Measurements from ENCODE around the gene HOXC11.

The HOXC11 gene

GRCh38 chr12:53952871-53953734, 19.8 kb upstream of the HOXC11 start:
- WGBS (ENCODE audit: insufficient coverage, insufficient read length): no CpG with 5 or more reads among the region's 38 CpGs
- H3K4me3 ChIP-seq (ENCODE audit: low read length): no peak overlapping the region
- peaks cover 2% of the 10 kb centered on the region; the same call in 1 of the 2 replicates for H3K4me1 ChIP-seq (ENCODE audit: control insufficient read depth, insufficient read depth, low read length)
- H3K36me3 ChIP-seq (ENCODE audit: control insufficient read depth, insufficient read depth, low read length): no peaks in the 10 kb centered on the region
- DNase-seq (ENCODE audit: low read depth, low spot score): no peak
- no peaks in the 10 kb centered on the region for H3K9me3 ChIP-seq (ENCODE audit: control insufficient read depth, insufficient read depth, low read length)
- H3K27ac ChIP-seq (ENCODE audit: low read length): no peak overlapping the region
- peaks cover 98% of the 10 kb centered on the region for H3K27me3 ChIP-seq (ENCODE audit: control insufficient read depth, insufficient read depth, low read length)

- H3K4me3 ChIP-seq (ENCODE audit: low read length): no peak overlapping the region
- peaks cover 2% of the 10 kb centered on the region; the same call in 1 of the 2 replicates for H3K4me1 ChIP-seq (ENCODE audit: control insufficient read depth, insufficient read depth, low read length)
- peaks cover 97% of the 10 kb centered on the region for H3K27me3 ChIP-seq (ENCODE audit: control insufficient read depth, insufficient read depth, low read length)
- H3K36me3 ChIP-seq (ENCODE audit: control insufficient read depth, insufficient read depth, low read length): no peaks in the 10 kb centered on the region
- H3K9me3 ChIP-seq (ENCODE audit: control insufficient read depth, insufficient read depth, low read length): no peaks in the 10 kb centered on the region
- no CpG with 5 or more reads among the region's 19 CpGs for WGBS (ENCODE audit: insufficient coverage, insufficient read length)
- no peak for DNase-seq (ENCODE audit: low read depth, low spot score)
- H3K27ac ChIP-seq (ENCODE audit: low read length): no peak overlapping the region
Observed at GRCh38 chr12:53953831-53954693, 18.9 kb upstream of the HOXC11 start.

GRCh38 chr12:53954694-53955035, 18.3 kb upstream of the HOXC11 start, which contains the start of gene HOXC12:
Gene HOXC12 (plus strand): TSS chr12:53954903. CDS start chr12:53954930, 27 bp downstream.
- peaks cover 97% of the 10 kb centered on the region for H3K27me3 ChIP-seq (ENCODE audit: control insufficient read depth, insufficient read depth, low read length)
- H3K9me3 ChIP-seq (ENCODE audit: control insufficient read depth, insufficient read depth, low read length): no peaks in the 10 kb centered on the region
- H3K27ac ChIP-seq (ENCODE audit: low read length): no peak within 1 kb of the TSS
- H3K4me3 ChIP-seq (ENCODE audit: low read length): no peak within 1 kb of the TSS
- DNase-seq (ENCODE audit: low read depth, low spot score): no peak
- peaks cover 2% of the 10 kb centered on the region; the same call in 1 of the 2 replicates for H3K4me1 ChIP-seq (ENCODE audit: control insufficient read depth, insufficient read depth, low read length)
- no peaks in the 10 kb centered on the region for H3K36me3 ChIP-seq (ENCODE audit: control insufficient read depth, insufficient read depth, low read length)
- WGBS (ENCODE audit: insufficient coverage, insufficient read length): no CpG with 5 or more reads among the region's 20 CpGs

- no peak overlapping the region for H3K27ac ChIP-seq (ENCODE audit: low read length)
- DNase-seq (ENCODE audit: low read depth, low spot score): no peak
Observed at GRCh38 chr12:53955036-53955775, 17.7 kb upstream of the HOXC11 start.

GRCh38 chr12:53955776-53956250, 17.1 kb upstream of the HOXC11 start:
- Histone ChIP-seq H3K27ac (ENCODE audit: low read length) (no peak overlapping the region), H3K4me1 (ENCODE audit: control insufficient read depth, insufficient read depth, low read length) (peaks cover 2% of the 10 kb centered on the region; the same call in 1 of the 2 replicates), H3K9me3 (ENCODE audit: control insufficient read depth, insufficient read depth, low read length) (no peaks in the 10 kb centered on the region), H3K27me3 (ENCODE audit: control insufficient read depth, insufficient read depth, low read length) (peaks cover 97% of the 10 kb centered on the region), H3K36me3 (ENCODE audit: control insufficient read depth, insufficient read depth, low read length) (no peaks in the 10 kb centered on the region), H3K4me3 (ENCODE audit: low read length) (no peak overlapping the region)
- no peak for DNase-seq (ENCODE audit: low read depth, low spot score)
- 100% methylated on average over 2 of the region's 10 CpGs for WGBS (ENCODE audit: insufficient coverage, insufficient read length)

More at GRCh38 chr12:53955036-53955775, 17.7 kb upstream of the HOXC11 start:
- no peak overlapping the region for H3K4me3 ChIP-seq (ENCODE audit: low read length)
- WGBS (ENCODE audit: insufficient coverage, insufficient read length): no CpG with 5 or more reads among the region's 86 CpGs
- H3K27me3 ChIP-seq (ENCODE audit: control insufficient read depth, insufficient read depth, low read length): peaks cover 97% of the 10 kb centered on the region
- no peaks in the 10 kb centered on the region for H3K9me3 ChIP-seq (ENCODE audit: control insufficient read depth, insufficient read depth, low read length)
- peaks cover 2% of the 10 kb centered on the region; the same call in 1 of the 2 replicates for H3K4me1 ChIP-seq (ENCODE audit: control insufficient read depth, insufficient read depth, low read length)
- no peaks in the 10 kb centered on the region for H3K36me3 ChIP-seq (ENCODE audit: control insufficient read depth, insufficient read depth, low read length)

- Histone ChIP-seq H3K36me3 (ENCODE audit: control insufficient read depth, insufficient read depth, low read length) (no peaks in the 10 kb centered on the region), H3K27me3 (ENCODE audit: control insufficient read depth, insufficient read depth, low read length) (peaks cover 97% of the 10 kb centered on the region), H3K27ac (ENCODE audit: low read length) (no peak overlapping the region), H3K9me3 (ENCODE audit: control insufficient read depth, insufficient read depth, low read length) (no peaks in the 10 kb centered on the region), H3K4me3 (ENCODE audit: low read length) (no peak overlapping the region), H3K4me1 (ENCODE audit: control insufficient read depth, insufficient read depth, low read length) (peaks cover 5% of the 10 kb centered on the region; the same call in 1 of the 2 replicates)
- no peak for DNase-seq (ENCODE audit: low read depth, low spot score)
- no CpG with 5 or more reads among the region's 25 CpGs for WGBS (ENCODE audit: insufficient coverage, insufficient read length)
Observed at GRCh38 chr12:53956251-53956887, 16.6 kb upstream of the HOXC11 start.

- Histone ChIP-seq H3K9me3 (ENCODE audit: control insufficient read depth, insufficient read depth, low read length) (no peaks in the 10 kb centered on the region), H3K4me1 (ENCODE audit: control insufficient read depth, insufficient read depth, low read length) (peaks cover 7% of the 10 kb centered on the region; the same call in 1 of the 2 replicates), H3K27me3 (ENCODE audit: control insufficient read depth, insufficient read depth, low read length) (peaks cover 97% of the 10 kb centered on the region), H3K4me3 (ENCODE audit: low read length) (no peak overlapping the region), H3K27ac (ENCODE audit: low read length) (no peak overlapping the region), H3K36me3 (ENCODE audit: control insufficient read depth, insufficient read depth, low read length) (no peaks in the 10 kb centered on the region)
- WGBS (ENCODE audit: insufficient coverage, insufficient read length): no CpG with 5 or more reads among the region's 11 CpGs
- DNase-seq (ENCODE audit: low read depth, low spot score): no peak
Observed at GRCh38 chr12:53956914-53957536, 15.9 kb upstream of the HOXC11 start.

GRCh38 chr12:53958128-53958527, 14.8 kb upstream of the HOXC11 start:
- Histone ChIP-seq H3K27me3 (ENCODE audit: control insufficient read depth, insufficient read depth, low read length) (peaks cover 97% of the 10 kb centered on the region), H3K4me1 (ENCODE audit: control insufficient read depth, insufficient read depth, low read length) (peaks cover 7% of the 10 kb centered on the region; the same call in 1 of the 2 replicates), H3K9me3 (ENCODE audit: control insufficient read depth, insufficient read depth, low read length) (no peaks in the 10 kb centered on the region), H3K27ac (ENCODE audit: low read length) (no peak overlapping the region), H3K36me3 (ENCODE audit: control insufficient read depth, insufficient read depth, low read length) (no peaks in the 10 kb centered on the region), H3K4me3 (ENCODE audit: low read length) (no peak overlapping the region)
- no CpG with 5 or more reads among the region's 3 CpGs for WGBS (ENCODE audit: insufficient coverage, insufficient read length)
- DNase-seq (ENCODE audit: low read depth, low spot score): no peak

GRCh38 chr12:53959314-53959713, 13.6 kb upstream of the HOXC11 start:
- no CpG with 5 or more reads among the region's 4 CpGs for WGBS (ENCODE audit: insufficient coverage, insufficient read length)
- H3K27me3 ChIP-seq (ENCODE audit: control insufficient read depth, insufficient read depth, low read length): peaks cover 98% of the 10 kb centered on the region
- H3K9me3 ChIP-seq (ENCODE audit: control insufficient read depth, insufficient read depth, low read length): no peaks in the 10 kb centered on the region
- no peak overlapping the region for H3K4me3 ChIP-seq (ENCODE audit: low read length)
- H3K4me1 ChIP-seq (ENCODE audit: control insufficient read depth, insufficient read depth, low read length): peaks cover 7% of the 10 kb centered on the region; the same call in 1 of the 2 replicates
- DNase-seq (ENCODE audit: low read depth, low spot score): no peak
- H3K36me3 ChIP-seq (ENCODE audit: control insufficient read depth, insufficient read depth, low read length): no peaks in the 10 kb centered on the region
- H3K27ac ChIP-seq (ENCODE audit: low read length): no peak overlapping the region
